Heart left ventricle (tissue), 16 donors: ENCODE measurements around the gene MTIF3. TPM values are rescaled to one million over a fixed set of nuclear protein-coding genes. Genes with fewer than 3 reads are reported as not detected.
A peak's percentile ranks its signal among the peaks of the same experiment; 100 is the strongest.

Experiments used
- ATAC-seq, 4 donors: fragments of 200-7000 bp; cut with Tn5 transposase; one replicate each; pipeline ENCODE4 v1.9.1; 2020 to 2022; ENCODE audit warnings: moderate library complexity in 4 of 4, mild to moderate bottlenecking in 3 of 4, moderate number of reproducible peaks in 1 of 4
- DNase-seq, 5 donors: peaks; one replicate each; pipeline ENCODE4 v3.0.0-alpha.2; 2020
- H3K27ac ChIP-seq, 12 donors: fragments of 200-600 bp; sonication (generic) in 4 of 12; one replicate each; pipeline versions ENCODE4 v1.5.0 to v1.8.0; 2016 to 2022; ENCODE audit warnings: mild to moderate bottlenecking in 2 of 12
- H3K27me3 ChIP-seq, 9 donors: fragments of 200-600 bp; sonication (generic) in 2 of 9; one replicate each; pipeline versions ENCODE4 v1.5.1 to v1.8.0; 2016 to 2022; ENCODE audit warnings: mild to moderate bottlenecking in 3 of 9
- H3K36me3 ChIP-seq, 9 donors: fragments of 200-600 bp; sonication (generic) in 2 of 9; one replicate each; pipeline versions ENCODE4 v1.5.0 to v1.8.0; 2018 to 2022; ENCODE audit warnings: mild to moderate bottlenecking in 2 of 9
- H3K4me1 ChIP-seq, 12 donors: fragments of 200-600 bp; sonication (generic) in 4 of 12; one replicate each; pipeline versions ENCODE4 v1.5.0 to v1.8.0; 2016 to 2022; ENCODE audit warnings: mild to moderate bottlenecking in 3 of 12
- H3K4me3 ChIP-seq, 12 donors: fragments of 200-600 bp; sonication (generic) in 4 of 12; one replicate each; pipeline versions ENCODE4 v1.5.0 to v1.8.0; 2017 to 2022; ENCODE audit warnings: mild to moderate bottlenecking in 9 of 12, moderate library complexity in 4 of 12
- H3K9me3 ChIP-seq, 12 donors: fragments of 200-600 bp; sonication (generic) in 4 of 12; one replicate each; pipeline versions ENCODE4 v1.5.0 to v1.8.0; 2016 to 2022; ENCODE audit warnings: mild to moderate bottlenecking in 1 of 12
- POLR2A ChIP-seq, 2 donors: fragments of 450-650 bp; IDR thresholded peaks; one replicate each; pipeline ENCODE4 v1.6.1; 2017; ENCODE audit warnings: antibody characterized with exemption in 2 of 2, mild to moderate bottlenecking in 2 of 2, moderate library complexity in 2 of 2
- WGBS, 4 donors: extraction: QIAGEN DNeasy Blood & Tissue Kit in 2 of 4; methylation state at CpG; one replicate each; pipeline versions ENCODE4 v1.1.5 to v1.1.7; 2013 to 2018; 5-methylcytosine and 5-hydroxymethylcytosine counted together
- intact Hi-C, 10 donors: fragments of 100-400 bp; cut with DNase I; formaldehyde crosslinking; loops; one replicate each; pipeline versions ENCODE4 v1.11.1 to v1.14.2; 2022
- polyA plus RNA-seq, 2 donors: library from polyadenylated mRNA; stranded (reverse); fragments of 200-250 nt; gene quantifications; one replicate each; pipeline ENCODE4 v1.2.3, GENCODE V29; 2013
- total RNA-seq, 9 donors: library from RNA; depleted of rRNA in 2 of 9; stranded (reverse); fragments of >200 nt in 2 of 9; fragmentation: NEBNext Ultra II Directional in 3 of 9; extraction: Animal tissue kit (Norgen Biotek cat#: 25700) in 3 of 9; gene quantifications; one replicate each; pipeline versions ENCODE4 v1.1.0 to v1.2.4, GENCODE V29; 2016 to 2023
- TF ChIP-seq, protein P1 (sequence below), 12 donors: fragments of 200-600 bp; sonication (generic) in 4 of 12; IDR thresholded peaks; one replicate each; pipeline versions ENCODE4 v1.5.0 to v1.8.0; 2018 to 2022; ENCODE audit warnings: antibody characterized with exemption in 12 of 12, mild to moderate bottlenecking in 5 of 12
- donor health status: ischemic (EF 13 %, LVEDD 7.1; RV severe dilation, severe dysfunction).
- donor health status: healthy with polysubstance abuse.
- donor health status: DM: no; HTN: yes; CAD: no.
- donor health status: DM: no; HTN: no; CAD: no.
- donor health status: ischemic (EF 25% LVEDD 6.9; RV normal size, moderate dysfunction).
- donor health status: ischemic (EF 25% LVEDD 5.7; RV mildly dilated, moderate dysfunction).
- donor health status: healthy.
- donor health status: DM: yes; HTN: yes; CAD: no.
- donor health status: ischemic (EF 35%, LVEDD 5.7; RV mildly dilated, moderate dysfunction).
- donor health status: nonischemic (EF 11% LVEDD 7.7; RV severe dilation, severe dysfunction).
- donor health status: DM: yes; HTN: yes; CAD: no.
- donor health status: PGD.
- donor health status: ischemic (EF 29% LVEDD 5.4; RV normal size, mild dysfunction).
- donor health status: nonischemic (EF 23%, LVEDD 6.1; RV moderate dilation, normal function).

Gene MTIF3
- total and polyA plus RNA-seq, 11 donors, result 101 to 257 (median 136) TPM

DNA sequence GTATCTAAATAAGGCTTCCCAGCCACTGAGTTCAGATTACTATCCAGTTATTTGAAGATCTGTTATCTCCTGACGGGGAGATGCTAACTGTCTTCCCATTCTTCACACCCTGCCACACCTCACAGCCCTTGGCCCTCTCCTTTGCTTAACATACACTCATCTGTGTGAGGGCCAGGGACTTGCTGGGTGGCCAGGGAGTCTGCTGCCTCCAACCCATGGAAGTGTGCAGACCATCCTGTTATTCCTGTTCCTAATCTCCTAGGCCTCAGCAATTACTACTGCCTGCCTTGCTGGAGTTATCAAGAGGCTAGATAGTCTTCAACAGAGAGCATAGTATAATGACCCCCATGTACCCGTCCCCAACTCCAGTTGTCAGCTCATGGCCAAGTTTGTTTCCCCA lies 62.1 kb downstream of the MTIF3 start:
- H3K9me3 ChIP-seq, result no peaks in the 10 kb centered on the region

More for the DNA sequence above, 62.1 kb downstream of the MTIF3 start:
- intact Hi-C loops, result loop anchor here in 2 of 10 donors (10.0 kb wide), 2 partner anchors 147 to 277 kb away; no protein-coding TSS in a partner anchor
- Histone ChIP-seq H3K4me3 (no peak overlapping the region), H3K27me3 (peaks cover 0 to 18% (median 0%) of the 10 kb centered on the region in 9 donors), H3K27ac (no peak overlapping the region), H3K4me1 (no peaks in the 10 kb centered on the region), H3K36me3 (no peaks in the 10 kb centered on the region)
- 63 to 73% (median 65%) methylated on average over 2 of the region's 2 CpGs for WGBS, 4 donors
- TF ChIP-seq, protein P1, sequence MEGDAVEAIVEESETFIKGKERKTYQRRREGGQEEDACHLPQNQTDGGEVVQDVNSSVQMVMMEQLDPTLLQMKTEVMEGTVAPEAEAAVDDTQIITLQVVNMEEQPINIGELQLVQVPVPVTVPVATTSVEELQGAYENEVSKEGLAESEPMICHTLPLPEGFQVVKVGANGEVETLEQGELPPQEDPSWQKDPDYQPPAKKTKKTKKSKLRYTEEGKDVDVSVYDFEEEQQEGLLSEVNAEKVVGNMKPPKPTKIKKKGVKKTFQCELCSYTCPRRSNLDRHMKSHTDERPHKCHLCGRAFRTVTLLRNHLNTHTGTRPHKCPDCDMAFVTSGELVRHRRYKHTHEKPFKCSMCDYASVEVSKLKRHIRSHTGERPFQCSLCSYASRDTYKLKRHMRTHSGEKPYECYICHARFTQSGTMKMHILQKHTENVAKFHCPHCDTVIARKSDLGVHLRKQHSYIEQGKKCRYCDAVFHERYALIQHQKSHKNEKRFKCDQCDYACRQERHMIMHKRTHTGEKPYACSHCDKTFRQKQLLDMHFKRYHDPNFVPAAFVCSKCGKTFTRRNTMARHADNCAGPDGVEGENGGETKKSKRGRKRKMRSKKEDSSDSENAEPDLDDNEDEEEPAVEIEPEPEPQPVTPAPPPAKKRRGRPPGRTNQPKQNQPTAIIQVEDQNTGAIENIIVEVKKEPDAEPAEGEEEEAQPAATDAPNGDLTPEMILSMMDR (IDR thresholded peaks at IDR 0.05), result no peak
- no peak for TF ChIP-seq POLR2A (IDR thresholded peaks at IDR 0.05)
- ATAC-seq, result peak in 1 of 4 donors; percentile 37
- DNase-seq, result no peak

Other genes starting within 250 kb of the MTIF3 start
- 100 to 1,000 TPM; 292 to 825 (median 609) TPM for gene RPL21, start 199.0 kb downstream of the MTIF3 start, total RNA-seq
- 1,000 to 10,000 TPM in 1 of 2 donors, 100 to 1,000 TPM in 1; 459 to 1,593 TPM for gene RPL21, start 199.0 kb downstream of the MTIF3 start, polyA plus RNA-seq
- gene RASL11A, start 179.7 kb downstream of the MTIF3 start, total RNA-seq, result 10 to 100 TPM in 3 of 9 donors, 1 to 10 TPM in 6; 2.9 to 13.7 (median 5.4) TPM
- gene RASL11A, start 179.7 kb downstream of the MTIF3 start, polyA plus RNA-seq, result 1 to 10 TPM; 3.5 to 7.9 TPM
- 100 to 1,000 TPM; 138 to 387 (median 181) TPM for gene GTF3A, start 25.9 kb downstream of the MTIF3 start, total RNA-seq
- 100 to 1,000 TPM; 233 to 593 TPM for gene GTF3A, start 25.9 kb downstream of the MTIF3 start, polyA plus RNA-seq
- gene LNX2, start 170.0 kb upstream of the MTIF3 start, total RNA-seq, result 10 to 100 TPM; 10.7 to 18.7 (median 14.9) TPM
- gene LNX2, start 170.0 kb upstream of the MTIF3 start, polyA plus RNA-seq, result 1 to 10 TPM; 3.6 to 9.3 TPM
- 100 to 1,000 TPM in 2 of 9 donors, 10 to 100 TPM in 7; 70.1 to 103 (median 87.4) TPM for gene POLR1D, start 171.3 kb upstream of the MTIF3 start, total RNA-seq
- gene POLR1D, start 171.3 kb upstream of the MTIF3 start, polyA plus RNA-seq, result 100 to 1,000 TPM in 1 of 2 donors, 10 to 100 TPM in 1; 68.4 to 152 TPM